Measurements from ENCODE around the gene PLXNA4.

- TF ChIP-seq CTCF (IDR thresholded peaks at IDR 0.05; ENCODE audit: poor library complexity) (no peak), EZH2phosphoT487 (IDR thresholded peaks at IDR 0.05; ENCODE audit: low read depth, severe bottlenecking, unreplicated experiment) (no peak), EZH2 (IDR thresholded peaks at IDR 0.05; ENCODE audit: borderline replicate concordance) (no peak)
Observed at GRCh38 chr7:132243051-132243450, 333.2 kb downstream of the PLXNA4 start.

Measured in hepatocyte (in vitro differentiated cells).